ENCODE results near the gene ZNF93.
A peak's percentile ranks its signal among the peaks of the same experiment; 100 is the strongest.
"Not testable (repeated sequence)": the region's sequence is repeated elsewhere in the genome, so short reads cannot be mapped to it uniquely, and the experiment has no call there.

ZNF93 gene

GRCh38 chr19:19877724-19878123 is 23.0 kb upstream of the ZNF93 start:
- DNase-seq (ENCODE audit: insufficient read length, low spot score) = no peak
- no peak for FAIRE-seq
- TF ChIP-seq TAF1 (IDR thresholded peaks at IDR 0.05; ENCODE audit: low read depth, low read length) (no peak), POLR2A (IDR thresholded peaks at IDR 0.05; ENCODE audit: low read depth, low read length) (no peak), PAX5 (IDR thresholded peaks at IDR 0.05; ENCODE audit: insufficient read depth, low read length, severe bottlenecking) (no peak), SPI1 (IDR thresholded peaks at IDR 0.05; ENCODE audit: low read depth, low read length) (no peak), POLR2AphosphoS5 (IDR thresholded peaks at IDR 0.05; ENCODE audit: low read depth, low read length) (no peak), POU2F2 (IDR thresholded peaks at IDR 0.05; ENCODE audit: low read depth, low read length) (no peak)

GRCh38 chr19:19884583-19884982 is 16.2 kb upstream of the ZNF93 start:
- no peak for TF ChIP-seq POU2F2 (IDR thresholded peaks at IDR 0.05; ENCODE audit: low read depth, low read length)
- TF ChIP-seq POLR2AphosphoS5 (IDR thresholded peaks at IDR 0.05; ENCODE audit: low read depth, low read length) = no peak
- TF ChIP-seq POLR2A (IDR thresholded peaks at IDR 0.05; ENCODE audit: low read depth, low read length) = no peak
- TF ChIP-seq PAX5 (IDR thresholded peaks at IDR 0.05; ENCODE audit: insufficient read depth, low read length, severe bottlenecking) = no peak
- TF ChIP-seq TAF1 (IDR thresholded peaks at IDR 0.05; ENCODE audit: low read depth, low read length) = no peak
- TF ChIP-seq SPI1 (IDR thresholded peaks at IDR 0.05; ENCODE audit: low read depth, low read length) = no peak
- no peak for FAIRE-seq
- DNase-seq (ENCODE audit: insufficient read length, low spot score) = no peak

DNA sequence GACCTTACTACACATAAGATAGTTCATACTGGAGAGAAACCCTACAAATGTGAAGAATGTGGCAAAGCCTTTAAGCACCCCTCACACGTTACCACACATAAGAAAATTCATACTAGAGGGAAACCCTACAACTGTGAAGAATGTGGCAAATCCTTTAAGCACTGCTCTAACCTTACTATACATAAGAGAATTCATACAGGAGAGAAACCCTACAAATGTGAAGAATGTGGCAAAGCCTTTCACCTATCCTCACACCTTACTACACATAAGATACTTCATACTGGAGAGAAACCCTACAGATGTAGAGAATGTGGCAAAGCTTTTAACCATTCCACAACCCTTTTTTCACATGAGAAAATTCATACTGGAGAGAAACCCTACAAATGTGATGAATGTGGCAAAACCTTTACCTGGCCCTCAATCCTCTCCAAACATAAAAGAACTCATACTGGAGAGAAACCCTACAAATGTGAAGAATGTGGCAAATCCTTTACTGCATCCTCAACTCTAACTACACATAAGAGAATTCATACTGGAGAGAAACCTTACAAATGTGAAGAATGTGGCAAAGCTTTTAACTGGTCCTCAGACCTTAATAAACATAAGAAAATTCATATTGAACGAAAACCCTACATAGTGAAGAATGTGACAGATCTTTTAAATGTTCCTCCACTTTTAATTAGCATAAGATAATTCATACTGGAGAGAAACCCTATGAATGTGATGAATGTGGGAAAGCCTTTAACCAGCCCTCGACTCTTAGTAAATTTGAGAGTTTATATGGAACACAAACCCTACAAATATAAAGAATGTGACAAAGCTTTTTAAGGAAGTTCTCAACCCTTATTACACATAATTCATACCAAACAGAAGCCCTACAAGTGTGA is 8.4 kb upstream of the ZNF93 start:
- not testable (repeated sequence) for DNase-seq (ENCODE audit: insufficient read length, low spot score); FAIRE-seq

DNA sequence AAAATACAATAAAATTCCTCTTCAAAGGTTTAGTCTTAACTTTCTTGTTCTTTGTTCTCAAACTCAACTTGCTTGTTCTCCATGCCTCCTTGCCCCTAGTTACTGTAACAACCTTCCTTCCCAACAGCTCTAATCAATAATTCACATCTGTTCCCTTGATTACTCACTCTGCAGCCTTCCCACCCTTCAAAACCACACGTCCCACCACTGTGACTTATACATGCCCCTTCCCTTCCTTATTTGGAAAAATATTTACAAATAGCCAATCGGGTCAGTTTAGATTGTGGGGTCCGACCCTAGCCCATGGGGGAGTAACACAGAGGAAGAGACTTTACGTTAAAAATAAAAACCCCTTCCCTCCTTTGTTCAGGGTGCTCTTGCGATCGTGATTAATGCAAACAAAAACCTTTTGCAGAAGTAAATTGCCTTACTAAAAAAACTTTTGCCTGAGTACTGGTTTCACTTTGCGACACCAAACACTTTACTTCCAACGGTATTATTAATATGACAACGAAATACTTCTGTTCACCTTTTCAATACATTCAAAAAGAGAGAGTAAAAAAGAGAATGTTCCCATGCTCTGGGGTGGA is 512 bp upstream of the ZNF93 start:
- no peak for DNase-seq (ENCODE audit: insufficient read length, low spot score)
- FAIRE-seq = peak; percentile 5
- TF ChIP-seq TAF1 (IDR thresholded peaks at IDR 0.05; ENCODE audit: low read depth, low read length) (no peak), POLR2A (IDR thresholded peaks at IDR 0.05; ENCODE audit: low read depth, low read length) (no peak), POLR2AphosphoS5 (IDR thresholded peaks at IDR 0.05; ENCODE audit: low read depth, low read length) (0 out of 2 replicates have a peak, but pooled peaks have one; percentile 3), PAX5 (IDR thresholded peaks at IDR 0.05; ENCODE audit: insufficient read depth, low read length, severe bottlenecking) (no peak), POU2F2 (IDR thresholded peaks at IDR 0.05; ENCODE audit: low read depth, low read length) (no peak), SPI1 (IDR thresholded peaks at IDR 0.05; ENCODE audit: low read depth, low read length) (no peak; the same call in 1 of the 2 replicates)

- FAIRE-seq; DNase-seq (ENCODE audit: insufficient read length, low spot score): not testable (repeated sequence)
Measured at GRCh38 chr19:19907551-19907950, 6.8 kb downstream of the ZNF93 start.

DNA sequence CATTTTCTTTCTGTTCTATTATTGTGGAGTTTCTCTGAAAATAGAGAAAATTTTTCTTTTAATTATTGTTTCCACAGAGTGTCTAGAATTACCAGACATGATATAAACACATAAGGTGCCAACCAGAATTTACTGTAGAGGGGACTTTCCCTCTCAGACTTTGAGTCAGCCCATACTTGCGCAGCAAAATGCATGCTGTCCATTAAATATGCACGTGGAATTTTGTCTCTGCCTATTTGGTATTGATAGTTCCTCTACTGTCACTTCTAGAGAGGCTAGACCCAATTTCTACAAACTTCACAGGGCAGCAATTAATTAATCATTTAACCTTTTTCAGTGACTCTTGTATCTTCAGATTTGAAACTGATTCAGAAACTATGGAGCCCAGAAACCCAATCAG is 8.9 kb downstream of the ZNF93 start:
- FAIRE-seq (no peak), DNase-seq (ENCODE audit: insufficient read length, low spot score) (no peak)
- TF ChIP-seq SPI1 (IDR thresholded peaks at IDR 0.05; ENCODE audit: low read depth, low read length) (no peak), POLR2A (IDR thresholded peaks at IDR 0.05; ENCODE audit: low read depth, low read length) (no peak), POU2F2 (IDR thresholded peaks at IDR 0.05; ENCODE audit: low read depth, low read length) (no peak), POLR2AphosphoS5 (IDR thresholded peaks at IDR 0.05; ENCODE audit: low read depth, low read length) (no peak), PAX5 (IDR thresholded peaks at IDR 0.05; ENCODE audit: insufficient read depth, low read length, severe bottlenecking) (no peak), TAF1 (IDR thresholded peaks at IDR 0.05; ENCODE audit: low read depth, low read length) (no peak)

DNA sequence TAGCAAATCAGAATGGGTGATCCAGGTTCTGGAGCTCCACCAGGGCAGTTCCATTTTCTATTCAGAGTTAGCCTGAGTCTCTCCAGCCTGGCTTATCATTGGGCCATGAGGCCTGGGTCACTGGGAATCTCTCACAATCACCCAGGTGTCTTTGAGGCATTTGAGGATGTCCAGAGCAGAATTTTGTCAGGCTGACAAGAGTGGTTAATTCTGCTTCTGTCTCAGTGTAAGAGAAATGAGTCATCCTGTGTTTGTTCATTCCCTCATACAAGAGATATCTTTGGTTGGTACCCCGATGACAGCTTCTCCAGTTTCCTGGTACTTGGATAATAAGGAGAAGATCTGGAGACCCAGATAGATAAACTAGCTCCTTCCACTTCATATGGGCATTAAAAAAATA is 10.4 kb downstream of the ZNF93 start:
- no peak for TF ChIP-seq POLR2AphosphoS5 (IDR thresholded peaks at IDR 0.05; ENCODE audit: low read depth, low read length)
- TF ChIP-seq POU2F2 (IDR thresholded peaks at IDR 0.05; ENCODE audit: low read depth, low read length) = no peak
- TF ChIP-seq SPI1 (IDR thresholded peaks at IDR 0.05; ENCODE audit: low read depth, low read length) = no peak
- TF ChIP-seq PAX5 (IDR thresholded peaks at IDR 0.05; ENCODE audit: insufficient read depth, low read length, severe bottlenecking) = no peak
- no peak for TF ChIP-seq TAF1 (IDR thresholded peaks at IDR 0.05; ENCODE audit: low read depth, low read length)
- TF ChIP-seq POLR2A (IDR thresholded peaks at IDR 0.05; ENCODE audit: low read depth, low read length) = no peak
- DNase-seq (ENCODE audit: insufficient read length, low spot score) (no peak), FAIRE-seq (no peak)

GRCh38 chr19:19914596-19914995 is 13.8 kb downstream of the ZNF93 start:
- no peak for DNase-seq (ENCODE audit: insufficient read length, low spot score)
- TF ChIP-seq SPI1 (IDR thresholded peaks at IDR 0.05; ENCODE audit: low read depth, low read length) (no peak), POLR2A (IDR thresholded peaks at IDR 0.05; ENCODE audit: low read depth, low read length) (no peak), TAF1 (IDR thresholded peaks at IDR 0.05; ENCODE audit: low read depth, low read length) (no peak), POU2F2 (IDR thresholded peaks at IDR 0.05; ENCODE audit: low read depth, low read length) (no peak), POLR2AphosphoS5 (IDR thresholded peaks at IDR 0.05; ENCODE audit: low read depth, low read length) (no peak), PAX5 (IDR thresholded peaks at IDR 0.05; ENCODE audit: insufficient read depth, low read length, severe bottlenecking) (no peak)
- FAIRE-seq = no peak

DNA sequence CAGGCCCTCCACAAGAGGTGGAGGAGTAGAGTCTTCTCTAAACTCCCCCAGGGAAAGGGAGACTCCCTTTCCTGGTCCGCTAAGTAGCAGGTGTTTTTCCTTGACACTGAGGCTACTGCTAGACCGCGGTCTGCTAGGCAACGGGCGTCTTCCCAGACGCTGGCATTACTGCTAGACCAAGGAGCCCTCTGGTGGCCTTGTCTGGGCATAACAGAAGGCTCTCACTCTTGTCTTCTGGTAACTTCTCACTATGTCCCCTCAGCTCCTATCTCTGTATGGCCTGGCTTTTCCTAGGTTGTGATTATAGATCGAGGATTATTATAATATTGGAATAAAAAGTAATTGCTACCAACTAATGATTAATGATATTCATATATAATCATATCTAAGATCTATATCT is 29.7 kb downstream of the ZNF93 start:
- FAIRE-seq = not testable (repeated sequence)

GRCh38 chr19:19933432-19934314 is 32.9 kb downstream of the ZNF93 start:
- not testable (repeated sequence) for DNase-seq (ENCODE audit: insufficient read length, low spot score); FAIRE-seq

More for the DNA sequence above, 29.7 kb downstream of the ZNF93 start:
- not testable (repeated sequence) for DNase-seq (ENCODE audit: insufficient read length, low spot score)
